ENCODE data around the gene MROH7.

The MROH7 gene

DNA sequence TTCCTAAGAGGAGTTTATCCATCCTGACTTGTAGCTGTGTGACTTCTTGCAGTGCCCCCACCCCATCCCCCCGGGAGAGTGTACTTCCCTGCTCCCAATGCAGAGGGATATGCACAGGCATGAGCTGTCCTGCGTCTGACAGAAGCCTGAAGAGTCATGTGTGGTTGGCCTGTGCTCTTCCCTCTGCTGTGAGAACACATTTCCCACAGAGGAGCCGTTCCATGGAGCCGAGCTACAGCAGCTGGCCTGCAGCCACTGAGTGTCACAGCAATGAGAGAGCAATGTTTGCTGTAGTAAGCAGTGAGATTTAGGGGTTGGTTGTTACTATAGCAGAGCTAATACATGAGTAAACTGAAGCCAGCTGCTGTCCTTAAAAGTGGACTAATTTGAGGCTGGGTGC is 100.7 kb downstream of the MROH7 start:
- DNase-seq (ENCODE audit: low spot score): no peak

DNA sequence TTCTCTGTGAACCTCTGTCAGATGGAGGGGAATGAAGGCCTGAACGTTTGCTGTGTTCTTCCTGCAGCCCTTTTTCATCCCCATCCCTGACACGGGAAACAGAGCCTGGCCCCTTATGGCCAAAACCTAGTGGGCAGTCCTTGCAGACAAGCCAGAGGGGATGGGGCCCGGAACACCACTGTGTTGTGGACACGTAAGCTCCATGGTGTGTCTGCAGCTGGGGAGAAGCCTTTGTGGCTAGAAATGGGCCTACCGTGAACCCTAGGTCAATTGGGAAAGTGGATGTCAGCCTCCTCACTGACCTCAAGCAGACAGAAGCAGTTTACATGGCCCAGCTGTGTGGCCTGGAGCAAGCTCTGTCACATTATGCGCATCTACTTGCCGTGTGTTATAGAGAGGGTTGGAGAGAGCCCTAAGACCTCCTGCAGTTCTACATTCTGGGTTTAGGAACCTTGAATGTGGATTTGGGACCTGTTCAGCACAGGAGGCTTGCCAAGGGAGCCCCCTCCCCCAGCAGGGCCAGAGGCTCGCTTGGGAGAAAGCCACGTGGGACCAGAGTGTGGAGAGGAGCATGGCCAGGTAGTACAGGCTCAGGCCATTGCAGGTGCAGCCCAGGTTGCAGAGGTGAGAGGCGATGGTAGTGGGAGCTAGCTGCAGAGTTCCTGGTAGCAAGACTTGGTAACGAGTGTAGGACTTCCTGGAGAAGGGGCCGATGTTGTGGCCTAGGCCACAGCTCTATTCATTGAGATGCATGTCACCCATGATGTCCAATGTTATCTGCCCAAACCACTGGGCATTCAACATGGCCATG is 102.0 kb downstream of the MROH7 start:
- no peak for DNase-seq (ENCODE audit: low spot score)

DNA sequence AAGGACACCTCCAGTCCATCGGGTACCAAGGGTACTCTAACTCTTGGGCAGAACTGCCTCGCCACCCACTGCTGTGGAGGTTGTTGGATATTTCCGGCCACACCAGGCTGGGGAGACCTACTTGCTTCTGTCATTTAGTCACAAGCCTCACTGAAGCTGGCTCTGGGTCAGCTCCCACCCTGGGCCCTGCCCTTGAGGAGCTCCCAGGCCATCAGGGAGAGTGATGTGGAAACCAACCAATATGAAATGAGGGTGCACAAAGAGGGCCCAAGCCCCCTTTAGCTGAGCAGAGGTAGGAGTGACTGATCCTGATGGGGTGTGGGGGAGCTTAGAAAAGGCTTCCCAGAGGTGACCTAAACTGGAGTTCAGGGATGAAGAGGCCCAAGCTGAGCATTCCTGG is 103.1 kb downstream of the MROH7 start:
- no peak for DNase-seq (ENCODE audit: low spot score)

DNA sequence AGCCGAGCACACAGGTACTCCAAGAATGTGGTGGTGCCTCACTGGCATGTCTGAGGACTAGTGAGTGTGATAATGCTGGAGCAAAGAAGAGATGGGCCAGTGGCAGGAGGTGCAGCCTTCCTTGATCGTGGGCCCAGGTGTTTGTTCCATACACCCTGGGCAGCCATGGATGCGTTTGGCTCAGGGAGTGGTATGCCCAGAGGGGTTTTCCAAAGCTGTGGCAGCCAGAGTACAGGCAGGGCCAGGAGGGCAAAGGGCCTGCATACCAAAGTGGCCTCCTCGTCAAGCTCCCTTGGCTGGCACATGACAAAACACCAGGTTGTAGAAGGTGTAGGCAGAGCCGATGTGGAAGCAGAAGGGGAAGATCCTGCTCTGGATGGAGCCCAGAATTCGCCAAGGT is 103.7 kb downstream of the MROH7 start:
- DNase-seq (ENCODE audit: low spot score): no peak

DNA sequence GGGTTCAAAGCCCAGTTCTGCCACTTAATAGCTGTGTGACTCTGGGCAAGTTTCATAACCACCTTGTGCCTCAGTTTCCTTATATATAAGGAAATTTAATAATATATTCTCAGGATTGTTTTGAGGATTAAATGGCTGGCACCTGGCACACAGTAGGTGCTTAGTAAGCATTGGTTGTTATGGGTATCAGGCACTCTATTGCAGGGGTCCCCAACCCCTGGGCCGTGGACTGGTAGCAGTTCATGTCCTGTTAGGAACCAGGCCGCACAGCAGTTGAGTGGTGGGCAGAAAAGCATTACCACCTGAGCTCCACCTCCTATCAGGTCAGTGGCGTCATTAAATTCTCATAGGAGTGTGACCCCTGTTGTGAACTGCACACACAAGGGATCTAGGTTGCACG is 104.3 kb downstream of the MROH7 start:
- DNase-seq (ENCODE audit: low spot score): no peak

DNA sequence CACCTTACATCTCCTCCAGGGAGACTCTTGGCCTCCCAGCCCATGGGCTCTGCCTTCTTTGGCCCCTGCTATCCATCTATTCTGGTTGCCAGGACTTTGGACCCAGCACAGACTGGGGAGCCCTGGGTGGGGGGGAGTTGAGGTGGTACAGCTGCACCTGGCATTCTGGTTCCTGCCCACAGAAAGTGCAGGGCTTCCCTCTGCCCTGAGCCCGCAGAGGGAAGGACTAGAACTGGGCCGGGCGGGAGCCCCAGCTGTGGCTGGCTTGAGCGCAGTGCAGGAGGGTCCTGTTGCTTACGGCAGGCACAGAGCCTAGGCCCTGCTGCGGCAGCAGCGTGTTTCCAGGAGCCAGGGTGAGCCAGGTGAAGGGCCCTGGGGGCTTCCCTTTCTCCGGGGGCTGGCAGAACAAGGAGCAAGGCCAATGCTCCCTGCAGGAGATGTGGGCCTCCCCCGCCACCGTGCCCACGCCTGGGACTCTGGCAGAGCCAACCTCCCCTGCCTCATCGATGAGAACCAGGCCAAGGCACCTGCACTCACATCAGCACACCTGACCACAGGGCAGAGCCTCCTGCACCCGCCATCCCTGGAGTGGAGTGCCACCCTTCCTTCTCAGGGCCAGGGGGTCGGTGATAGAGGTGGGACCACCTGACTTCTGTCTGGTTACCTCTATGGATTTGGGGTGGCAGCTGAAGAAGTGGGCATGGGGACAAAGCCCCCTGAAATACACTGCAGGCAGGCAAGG is 106.7 kb downstream of the MROH7 start:
- no peak for DNase-seq (ENCODE audit: low spot score)

DNA sequence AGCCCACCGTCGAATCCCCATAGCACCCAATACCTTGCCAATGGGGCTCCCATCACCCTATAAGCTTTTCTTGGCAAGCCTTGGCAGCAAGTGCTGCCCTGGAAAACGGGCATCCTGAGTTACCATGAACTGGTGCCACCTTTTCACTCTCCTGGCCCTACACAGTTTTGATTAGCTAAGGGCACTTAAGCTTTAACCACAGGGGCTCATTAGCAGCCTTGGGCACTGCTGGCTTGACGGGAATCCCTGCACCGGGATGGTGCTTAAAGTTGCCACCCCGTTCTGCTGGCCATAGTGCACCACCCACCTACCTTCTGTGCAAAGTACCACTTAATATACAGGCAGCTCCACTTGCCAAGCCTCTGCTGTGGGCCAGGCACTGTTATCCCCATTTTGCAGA is 109.0 kb downstream of the MROH7 start:
- DNase-seq (ENCODE audit: low spot score): no peak

DNA sequence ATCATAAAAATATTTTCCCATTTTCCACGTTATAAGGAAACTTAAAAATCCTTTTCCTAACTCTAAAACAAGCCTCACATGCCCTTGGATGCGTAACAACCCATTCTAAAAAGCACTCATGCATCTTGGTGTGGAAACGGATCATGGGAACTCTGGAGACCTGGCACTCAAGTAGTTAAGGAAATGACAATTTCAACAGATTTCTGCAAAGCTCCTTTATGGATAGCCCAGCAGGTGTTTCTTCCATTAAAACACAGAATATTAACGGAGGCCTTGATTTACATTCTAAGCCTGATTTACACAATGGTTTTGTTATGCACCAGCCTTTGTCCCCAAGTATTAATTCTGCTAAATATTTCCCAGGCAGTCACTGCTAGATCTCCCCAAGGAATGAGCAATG is 109.8 kb downstream of the MROH7 start:
- DNase-seq (ENCODE audit: low spot score): no peak

DNA sequence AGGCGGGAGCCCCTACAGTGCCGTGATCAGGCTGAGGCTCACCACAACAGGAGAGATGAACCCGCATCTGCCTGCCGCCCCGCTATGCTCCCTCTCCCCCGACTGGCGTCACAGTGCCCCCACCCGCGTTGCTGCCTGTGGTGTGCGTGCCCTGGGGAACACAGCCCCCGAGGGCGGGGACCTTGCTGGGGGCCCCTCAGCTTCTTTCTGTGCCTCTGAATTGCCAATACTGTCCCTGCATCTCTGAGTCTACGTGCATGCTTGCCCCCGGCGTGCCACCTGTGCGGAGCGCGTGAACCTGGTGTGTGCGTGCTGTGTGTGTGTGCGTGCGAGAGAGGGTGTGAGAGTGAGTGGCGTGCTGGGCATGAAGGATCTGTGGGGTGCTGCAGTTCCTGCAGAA is 112.5 kb downstream of the MROH7 start:
- no peak for DNase-seq (ENCODE audit: low spot score)

DNA sequence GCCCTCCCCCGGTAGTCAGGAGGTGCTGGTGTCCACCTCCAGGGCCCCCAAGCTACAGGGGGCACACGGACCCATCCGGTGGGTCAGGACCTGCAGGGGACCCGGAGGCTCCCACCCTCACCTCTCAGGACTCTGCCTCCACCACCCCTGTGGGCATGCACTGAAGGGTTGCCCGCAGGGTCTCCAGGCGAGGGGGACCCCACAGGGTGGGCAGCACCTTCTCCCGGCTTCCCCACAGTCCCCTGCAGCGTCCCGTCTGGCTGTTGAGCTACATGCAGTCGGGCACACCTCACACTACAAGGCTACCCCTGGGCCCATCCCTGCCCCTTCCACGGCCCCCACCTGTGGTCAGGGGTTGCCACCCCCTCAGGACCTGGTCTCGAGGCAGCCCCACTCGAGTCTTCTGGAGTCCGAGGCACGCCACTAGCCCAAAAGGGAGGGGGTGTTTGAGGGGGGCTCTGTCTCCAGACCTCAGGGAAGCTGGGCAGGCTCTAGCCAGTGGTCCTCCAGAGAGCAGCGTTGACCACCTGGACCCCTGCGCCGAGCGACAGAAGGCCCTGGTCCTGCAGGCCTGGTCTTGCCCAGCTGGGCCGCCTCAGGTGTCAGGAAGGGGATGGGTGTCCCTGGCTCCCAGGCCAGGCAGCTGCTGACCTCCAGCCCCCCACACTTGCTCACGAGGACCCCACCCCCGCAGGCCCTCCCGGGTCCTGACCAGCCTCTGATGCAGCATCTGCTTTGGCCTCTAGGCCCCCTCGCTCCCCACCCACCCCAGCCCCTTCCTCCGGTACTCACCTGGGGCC is 113.1 kb downstream of the MROH7 start:
- DNase-seq (ENCODE audit: low spot score): no peak

DNA sequence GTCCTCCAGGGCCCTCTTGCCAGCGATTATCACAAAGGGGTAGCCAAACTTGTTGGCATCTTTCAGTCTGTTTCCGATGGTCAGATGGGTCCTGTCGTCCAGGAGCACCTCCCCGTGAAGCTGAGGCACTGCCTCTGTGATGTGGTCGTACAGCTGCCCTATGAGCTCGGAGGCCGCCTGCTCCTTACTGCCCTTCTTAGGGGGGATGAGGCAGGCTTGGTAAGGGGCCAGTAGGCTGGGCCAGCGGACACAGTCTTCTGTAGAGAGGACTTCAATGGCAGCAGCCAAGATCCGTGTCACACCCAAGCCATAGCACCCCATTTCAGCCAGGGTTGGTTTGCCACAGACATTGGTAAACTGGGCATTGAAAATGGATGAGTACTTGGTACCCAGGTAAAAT is 116.2 kb downstream of the MROH7 start:
- no peak for DNase-seq (ENCODE audit: low spot score)

DNA sequence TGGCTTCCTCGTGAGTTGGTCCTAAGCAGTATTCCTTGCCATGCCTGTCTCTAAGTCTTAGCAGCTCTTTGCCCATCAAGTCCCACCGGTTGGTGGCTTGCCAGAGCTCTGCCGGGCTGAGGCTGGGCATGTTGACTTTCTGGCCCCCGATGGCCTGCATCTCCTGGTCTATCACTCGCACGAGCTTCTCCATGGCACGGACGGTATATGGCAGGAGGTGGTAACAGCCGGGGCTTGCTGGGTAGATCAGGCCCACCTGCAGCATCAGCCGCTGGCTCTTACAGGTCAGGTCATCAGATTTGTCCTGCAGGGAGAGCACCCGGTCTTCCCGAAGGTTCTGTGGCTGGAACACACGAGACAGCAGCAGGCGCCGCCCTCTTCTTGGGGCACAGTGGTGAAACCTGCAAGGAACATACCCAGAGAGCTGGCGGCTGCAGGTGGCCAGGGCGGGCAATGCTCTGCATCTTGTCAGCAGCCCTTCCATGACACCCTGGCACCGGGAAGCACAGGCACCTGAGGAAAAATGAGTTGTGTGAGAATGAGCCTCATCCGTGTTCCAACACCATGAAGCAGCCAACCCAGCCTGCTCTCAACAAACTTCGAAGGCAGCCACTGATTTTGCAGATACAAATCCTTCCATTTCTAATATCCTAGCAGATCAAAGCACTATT is 117.2 kb downstream of the MROH7 start:
- no peak for DNase-seq (ENCODE audit: low spot score)

Measured in ecto neural progenitor cell (in vitro differentiated cells).